CD4-positive, alpha-beta memory T cell (primary cell): Measurements from ENCODE around the gene PDAP1. TPM values are rescaled to one million over a fixed set of nuclear protein-coding genes. Genes with fewer than 3 reads are reported as not detected.
"Not testable (repeated sequence)": the region's sequence is repeated elsewhere in the genome, so short reads cannot be mapped to it uniquely, and the experiment has no call there.

ENCODE experiments used
- CTCF ChIA-PET: fragments of 350-600 bp; sonication (Branson Sonifier 250); formaldehyde crosslinking; loops from one replicate; lab custom pipeline; 2021; ENCODE audit warnings: inconsistent platforms; ENCODE audit not compliant: partially characterized antibody; lab: Charles Lee
- POLR2A ChIA-PET: fragments of 350-600 bp; sonication (Branson Sonifier 250); formaldehyde crosslinking; loops from one replicate; lab custom pipeline; 2021; ENCODE audit not compliant: partially characterized antibody; lab: Charles Lee
- DNase-seq, 5 donors: peaks; one replicate each; pipeline versions ENCODE4 v3.0.0 to v3.0.0-alpha.2; 2020 to 2022; ENCODE audit warnings: mixed read lengths in 1 of 5
- H3K27ac ChIP-seq: one replicate; pipeline ENCODE4 v1.7.0; 2013; ENCODE audit warnings: low read depth, low read length
- H3K27me3 ChIP-seq: 2 replicates; pipeline ENCODE4 v1.7.0; 2013; ENCODE audit warnings: mild to moderate bottlenecking, low read length, moderate library complexity; ENCODE audit not compliant: insufficient read depth
- H3K36me3 ChIP-seq: 2 replicates; pipeline ENCODE4 v1.7.0; 2013; ENCODE audit warnings: mild to moderate bottlenecking, low read length, moderate library complexity; ENCODE audit not compliant: insufficient read depth
- H3K4me1 ChIP-seq: 2 replicates; pipeline ENCODE4 v1.7.0; 2013; ENCODE audit warnings: mild to moderate bottlenecking, low read length, moderate library complexity; ENCODE audit not compliant: insufficient read depth
- H3K4me3 ChIP-seq, 2 donors: one replicate each; pipeline ENCODE4 v1.7.0; 2013; ENCODE audit warnings: low read length in 2 of 2, mild to moderate bottlenecking in 1 of 2
- H3K9me3 ChIP-seq, 2 donors: one replicate each; pipeline ENCODE4 v1.7.0; 2013; ENCODE audit warnings: low read length in 2 of 2, control low read depth in 1 of 2; ENCODE audit not compliant: control insufficient read depth in 1 of 2
- H3K27ac Mint-ChIP-seq, 7 donors: one replicate each; pipeline ENCODE4 v1.8.0; 2020 to 2021; ENCODE audit warnings: mixed read lengths in 7 of 7, mild to moderate bottlenecking in 6 of 7, inconsistent platforms in 3 of 7, moderate library complexity in 3 of 7
- H3K27me3 Mint-ChIP-seq, 2 donors: one replicate each; pipeline ENCODE4 v1.8.0; 2020 to 2021; ENCODE audit warnings: mixed read lengths in 2 of 2
- H3K36me3 Mint-ChIP-seq, 2 donors: one replicate each; pipeline ENCODE4 v1.8.0; 2020 to 2021; ENCODE audit warnings: mixed read lengths in 2 of 2, inconsistent platforms in 1 of 2, mild to moderate bottlenecking in 1 of 2
- H3K4me1 Mint-ChIP-seq, 4 donors: one replicate each; pipeline ENCODE4 v1.8.0; 2020 to 2021; ENCODE audit warnings: mixed read lengths in 4 of 4, mild to moderate bottlenecking in 1 of 4
- H3K4me3 Mint-ChIP-seq, 8 donors: one replicate each; pipeline ENCODE4 v1.8.0; 2020 to 2021; ENCODE audit warnings: mixed read lengths in 8 of 8, mild to moderate bottlenecking in 7 of 8, moderate library complexity in 6 of 8, inconsistent platforms in 3 of 8
- H3K9me3 Mint-ChIP-seq, 8 donors: one replicate each; pipeline ENCODE4 v1.8.0; 2020 to 2021; ENCODE audit warnings: mixed read lengths in 8 of 8, mild to moderate bottlenecking in 5 of 8, inconsistent platforms in 3 of 8, moderate library complexity in 1 of 8
- intact Hi-C: fragments of 100-400 bp; cut with micrococcal nuclease; formaldehyde crosslinking; loops from one replicate; pipeline ENCODE4 v1.15.1; 2023
- polyA plus RNA-seq, 2 donors: library from polyadenylated mRNA; unstranded; fragments of 300-500 nt; fragmentation: Illumina TruSeq; gene quantifications; one replicate each; pipeline ENCODE4 v1.2.3, GENCODE V29; 2021
- total RNA-seq, 2 experiments: library from RNA; stranded (reverse); gene quantifications; one replicate each; pipeline ENCODE4 v1.2.3, GENCODE V29; 2021

PDAP1 gene
- total and polyA plus RNA-seq, 4 experiments from 2014 or later: 21.5 to 67.0 (median 46.9) TPM

GRCh38 chr7:99381664-99382075, 26.7 kb downstream of the PDAP1 start:
- Histone ChIP-seq H3K9me3 (no peaks in the 10 kb centered on the region), H3K27ac (peak overlapping the region; percentile 93), H3K4me1 (peaks cover 83% of the 10 kb centered on the region), H3K4me3 (peak overlapping the region; percentile 5 to 64), H3K27me3 (no peaks in the 10 kb centered on the region), H3K36me3 (peaks cover 30% of the 10 kb centered on the region)
- POLR2A ChIA-PET: interaction anchor here (1.3 to 12.5 kb wide), 3 partner anchors 11 to 178 kb away, joined by 10 to 130 read pairs (median 18); partner anchors contain the start of genes BUD31, PDAP1 and ZNF655
- Mint-ChIP-seq H3K4me3 (peak overlapping the region in 7 of 8 donors; percentile 69 to 93 (median 87)), H3K36me3 (peaks cover 18 to 38% of the 10 kb centered on the region in 2 donors), H3K9me3 (no peaks in the 10 kb centered on the region), H3K4me1 (peaks cover 30 to 81% (median 49%) of the 10 kb centered on the region in 4 donors), H3K27me3 (no peaks in the 10 kb centered on the region), H3K27ac (peak overlapping the region; percentile 93 to 99 (median 98))
- CTCF ChIA-PET: no interaction called here
- intact Hi-C loops: loop anchor here (1.0 to 2.0 kb wide), 3 partner anchors 12 to 57 kb away; partner anchors contain the start of genes ARPC1A, BUD31 and PDAP1
- no peak for DNase-seq

DNA sequence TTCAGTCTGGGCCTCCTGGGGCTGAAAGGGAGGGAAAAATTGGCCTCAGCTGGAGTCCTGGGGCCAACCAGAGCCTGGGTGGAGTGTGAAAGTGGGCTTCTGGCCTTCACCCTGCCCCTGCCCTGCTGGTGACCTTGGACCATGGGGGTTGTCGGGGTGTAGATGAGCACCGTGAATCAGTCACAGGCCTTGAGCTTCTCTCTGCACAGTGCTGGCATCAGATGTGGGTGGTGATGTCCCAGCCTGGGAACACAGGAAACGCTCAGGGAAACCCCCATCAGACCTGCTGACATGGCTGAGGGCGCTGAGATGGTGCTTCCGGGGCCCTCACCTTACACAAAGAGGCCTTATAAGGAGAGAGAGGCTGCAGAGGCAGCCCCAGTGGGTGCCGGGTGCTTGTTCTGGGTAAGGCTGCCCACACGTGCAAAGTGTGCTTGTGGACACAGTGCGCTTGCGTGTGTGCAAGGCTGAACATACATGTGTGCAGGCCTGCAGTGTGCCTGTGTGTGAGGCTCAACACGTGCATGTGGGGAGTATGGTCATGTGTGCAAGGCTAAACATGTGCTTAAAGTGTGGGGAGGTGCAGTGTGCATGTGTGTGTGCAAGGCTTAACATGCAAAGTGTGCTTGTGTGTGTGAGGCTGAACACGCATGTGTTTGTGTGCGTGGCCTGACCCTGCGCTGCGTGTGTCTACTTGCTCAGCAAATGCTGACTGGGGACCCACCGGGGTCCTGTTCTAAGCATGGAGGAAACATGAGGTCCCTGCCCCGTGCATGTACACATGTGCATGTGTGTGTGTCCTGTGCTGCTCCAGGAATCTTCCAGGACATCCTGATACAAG, 27.4 kb downstream of the PDAP1 start:
- Histone ChIP-seq H3K9me3 (no peaks in the 10 kb centered on the region), H3K27me3 (no peaks in the 10 kb centered on the region), H3K4me1 (peaks cover 89% of the 10 kb centered on the region), H3K27ac (peak overlapping the region; percentile 93), H3K36me3 (peaks cover 26% of the 10 kb centered on the region), H3K4me3 (peak overlapping the region; percentile 64 to 75)
- Mint-ChIP-seq H3K4me3 (peak overlapping the region; percentile 69 to 93 (median 87)), H3K36me3 (peaks cover 17 to 39% of the 10 kb centered on the region in 2 donors), H3K27me3 (no peaks in the 10 kb centered on the region), H3K27ac (peak overlapping the region; percentile 93 to 99 (median 98)), H3K9me3 (no peaks in the 10 kb centered on the region), H3K4me1 (peaks cover 32 to 84% (median 54%) of the 10 kb centered on the region in 4 donors)
- DNase-seq: peak; percentile 90 to 99 (median 95)
- ChIA-PET CTCF (interaction anchor here (0.6 to 1.4 kb wide), 3 partner anchors 14 to 28 kb away, joined by 3 to 6 read pairs (median 3); partner anchors contain the start of genes BUD31 and PDAP1), POLR2A (interaction anchor here (0.6 to 12.5 kb wide), 12 partner anchors 9 to 246 kb away, joined by 3 to 130 read pairs (median 6); partner anchors contain the start of genes ARPC1A, BUD31, CPSF4 and PDAP1)
- intact Hi-C loops: loop anchor here (1.0 to 2.0 kb wide), 3 partner anchors 12 to 56 kb away; partner anchors contain the start of genes ARPC1A, BUD31 and PDAP1

DNA sequence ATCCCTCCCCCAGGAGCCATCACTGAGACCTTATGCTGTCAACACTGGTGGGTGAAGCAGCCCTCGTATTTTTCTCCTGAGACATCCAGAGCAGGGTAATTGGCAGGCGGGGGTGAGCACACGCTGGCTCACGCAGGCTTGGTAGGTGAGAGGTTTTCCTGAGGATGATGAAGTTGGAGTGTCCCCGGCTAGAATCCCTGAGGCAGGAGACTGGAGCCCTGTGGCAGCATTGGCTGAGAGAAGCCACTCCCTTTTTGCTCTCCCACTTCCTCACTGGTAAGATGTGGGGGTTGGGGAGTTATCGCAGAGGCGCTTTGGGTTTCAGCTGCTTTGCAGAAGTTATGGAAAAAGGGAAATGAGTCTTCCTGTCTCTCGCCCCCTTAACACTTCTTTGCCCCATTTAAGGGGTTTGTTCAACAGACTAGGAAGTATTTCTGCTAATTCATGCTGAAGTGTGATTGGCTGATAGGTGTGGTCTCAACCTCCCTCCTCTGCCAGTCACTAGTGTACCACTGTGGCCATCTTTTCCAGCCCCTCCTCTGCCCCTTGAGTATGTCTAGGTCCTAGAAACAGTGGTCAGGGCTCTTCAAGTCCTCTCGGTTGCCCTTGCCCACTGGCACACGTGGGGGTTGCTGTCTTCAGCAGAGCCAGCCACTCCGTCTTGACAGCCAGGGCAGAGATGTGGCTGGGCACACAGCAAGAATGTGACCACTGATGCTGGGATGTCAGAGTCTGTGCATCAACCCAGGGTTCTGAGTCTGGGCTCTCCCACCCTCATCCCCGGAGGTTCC, 28.2 kb downstream of the PDAP1 start:
- no peaks in the 10 kb centered on the region for H3K27me3 ChIP-seq
- peak overlapping the region; percentile 93 to 99 (median 98) for H3K27ac Mint-ChIP-seq
- peaks cover 20% of the 10 kb centered on the region for H3K36me3 ChIP-seq
- CTCF ChIA-PET: interaction anchor here (1.2 to 1.4 kb wide), 2 partner anchors 15 to 29 kb away, joined by 3 to 6 read pairs; partner anchors contain the start of genes BUD31 and PDAP1
- H3K36me3 Mint-ChIP-seq: peaks cover 17 to 39% of the 10 kb centered on the region in 2 donors
- H3K4me1 Mint-ChIP-seq: peaks cover 32 to 77% (median 55%) of the 10 kb centered on the region in 4 donors
- H3K4me3 Mint-ChIP-seq: peak overlapping the region; percentile 69 to 93 (median 87)
- H3K27ac ChIP-seq: peak overlapping the region; percentile 93
- no peaks in the 10 kb centered on the region for H3K9me3 Mint-ChIP-seq
- DNase-seq: peak; percentile 23 to 62 (median 33)
- H3K27me3 Mint-ChIP-seq: no peaks in the 10 kb centered on the region
- peak overlapping the region; percentile 64 to 75 for H3K4me3 ChIP-seq
- POLR2A ChIA-PET: interaction anchor here (0.6 to 12.5 kb wide), 13 partner anchors 9 to 247 kb away, joined by 3 to 130 read pairs (median 5); partner anchors contain the start of genes ARPC1A, BUD31, CPSF4 and PDAP1
- intact Hi-C loops: loop anchor here (2.0 kb wide), 1 partner anchor 55 kb away; the partner anchor contains the start of gene ARPC1A
- peaks cover 90% of the 10 kb centered on the region for H3K4me1 ChIP-seq
- H3K9me3 ChIP-seq: no peaks in the 10 kb centered on the region

DNA sequence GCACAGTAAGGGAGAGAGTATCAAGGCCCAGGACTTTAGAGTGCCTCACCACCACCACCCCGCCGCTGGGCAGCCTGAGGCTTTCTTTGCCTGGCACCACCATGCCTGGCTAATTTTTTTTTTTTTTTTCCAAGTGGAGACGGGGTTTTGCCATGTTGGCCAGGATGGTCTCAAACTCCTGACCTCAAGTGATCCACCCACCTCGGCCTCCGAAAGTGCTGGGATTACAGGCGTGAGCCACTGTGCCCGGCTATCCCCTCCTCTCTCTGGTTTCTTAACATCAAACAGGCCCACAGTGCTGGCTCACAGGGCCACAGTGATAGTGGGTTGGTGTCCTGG, 28.7 kb downstream of the PDAP1 start:
- H3K9me3 ChIP-seq, CTCF ChIA-PET, H3K9me3 Mint-ChIP-seq, H3K27me3 Mint-ChIP-seq, H3K27me3 ChIP-seq, DNase-seq: not testable (repeated sequence)
- Histone ChIP-seq H3K27ac (peak overlapping the region; percentile 93), H3K4me1 (peaks cover 89% of the 10 kb centered on the region), H3K4me3 (peak overlapping the region; percentile 64 to 75), H3K36me3 (peaks cover 20% of the 10 kb centered on the region)
- POLR2A ChIA-PET: interaction anchor here (0.7 to 12.5 kb wide), 10 partner anchors 10 to 126 kb away, joined by 3 to 130 read pairs (median 5); partner anchors contain the start of genes ARPC1A, BUD31, PDAP1 and ZKSCAN5
- Mint-ChIP-seq H3K36me3 (peaks cover 17 to 39% of the 10 kb centered on the region in 2 donors), H3K27ac (peak overlapping the region; percentile 93 to 99 (median 98)), H3K4me3 (peak overlapping the region; percentile 69 to 93 (median 87)), H3K4me1 (peaks cover 32 to 77% (median 54%) of the 10 kb centered on the region in 4 donors)
- intact Hi-C loops: loop anchor here (2.0 to 5.0 kb wide), 2 partner anchors 55 to 237 kb away; partner anchors contain the start of genes ARPC1A and SMURF1

- peaks cover 83% of the 10 kb centered on the region for H3K4me1 ChIP-seq
- DNase-seq: peak; percentile 58 to 90 (median 62)
- CTCF ChIA-PET: interaction anchor here (0.7 kb wide), 1 partner anchor 8 kb away, joined by 3 read pairs; no protein-coding TSS in a partner anchor
- Mint-ChIP-seq H3K9me3 (no peaks in the 10 kb centered on the region), H3K4me3 (peak overlapping the region; percentile 69 to 93 (median 86)), H3K27me3 (no peaks in the 10 kb centered on the region), H3K36me3 (peaks cover 17 to 39% of the 10 kb centered on the region in 2 donors), H3K4me1 (peaks cover 32 to 72% (median 51%) of the 10 kb centered on the region in 4 donors), H3K27ac (peak overlapping the region; percentile 93 to 99 (median 98))
- POLR2A ChIA-PET: interaction anchor here (0.7 to 12.5 kb wide), 7 partner anchors 9 to 126 kb away, joined by 3 to 130 read pairs (median 7); partner anchors contain the start of genes BUD31, PDAP1 and ZNF394
- intact Hi-C loops: loop anchor here (5.0 kb wide), 1 partner anchor 237 kb away; the partner anchor contains the start of gene SMURF1
- no peaks in the 10 kb centered on the region for H3K9me3 ChIP-seq
- H3K4me3 ChIP-seq: peak overlapping the region; percentile 64 to 75
- no peaks in the 10 kb centered on the region for H3K27me3 ChIP-seq
- H3K27ac ChIP-seq: peak overlapping the region; percentile 93
- peaks cover 20% of the 10 kb centered on the region for H3K36me3 ChIP-seq
Observed at GRCh38 chr7:99379043-99379577, 29.3 kb downstream of the PDAP1 start.
